GM19043 (cell line): Measurements from ENCODE around the gene LMCD1.
"Not testable (repeated sequence)": the region's sequence is repeated elsewhere in the genome, so short reads cannot be mapped to it uniquely, and the experiment has no call there.

Experiments
- ATAC-seq: cut with Tn5 transposase; IDR thresholded peaks from one replicate; pipeline ENCODE4 v1.9.1; 2021; ENCODE audit warnings: low read depth; ENCODE audit not compliant: unreplicated experiment

The LMCD1 gene

GRCh38 chr3:8579943-8580342, 78.3 kb downstream of the LMCD1 start:
- no peak for ATAC-seq

- not testable (repeated sequence) for ATAC-seq
Measured at GRCh38 chr3:8580434-8580833, 78.8 kb downstream of the LMCD1 start.

- ATAC-seq: no peak
Measured at GRCh38 chr3:8581373-8581772, 79.8 kb downstream of the LMCD1 start.

- ATAC-seq: no peak
Measured at GRCh38 chr3:8581806-8582445, 80.3 kb downstream of the LMCD1 start.

GRCh38 chr3:8584661-8585060, 83.0 kb downstream of the LMCD1 start:
- no peak for ATAC-seq

- ATAC-seq: no peak
Measured at GRCh38 chr3:8589880-8590556, 88.4 kb downstream of the LMCD1 start.

GRCh38 chr3:8593021-8593827, 91.6 kb downstream of the LMCD1 start:
- no peak for ATAC-seq

- ATAC-seq: no peak
Measured at GRCh38 chr3:8595252-8595651, 93.6 kb downstream of the LMCD1 start.

- no peak for ATAC-seq
Measured at GRCh38 chr3:8595695-8596115, 94.1 kb downstream of the LMCD1 start.

GRCh38 chr3:8596321-8597218, 94.9 kb downstream of the LMCD1 start:
- ATAC-seq: no peak

- no peak for ATAC-seq
Measured at GRCh38 chr3:8597219-8597853, 95.7 kb downstream of the LMCD1 start.

- no peak for ATAC-seq
Measured at GRCh38 chr3:8599146-8599545, 97.5 kb downstream of the LMCD1 start.

- no peak for ATAC-seq
Measured at GRCh38 chr3:8600457-8600856, 98.8 kb downstream of the LMCD1 start.

GRCh38 chr3:8603115-8603710, 101.6 kb downstream of the LMCD1 start:
- ATAC-seq: no peak

- ATAC-seq: no peak
Measured at GRCh38 chr3:8604006-8604405, 102.4 kb downstream of the LMCD1 start.

GRCh38 chr3:8604988-8605387, 103.4 kb downstream of the LMCD1 start:
- ATAC-seq: no peak

GRCh38 chr3:8606701-8607231, 105.1 kb downstream of the LMCD1 start:
- ATAC-seq: no peak

GRCh38 chr3:8607234-8608040, 105.8 kb downstream of the LMCD1 start:
- no peak for ATAC-seq
